ENCODE results near the gene KCNJ9.

Gene KCNJ9

GRCh38 chr1:160117709-160118183 is 36.4 kb downstream of the KCNJ9 start:
- H3K27ac ChIP-seq = no peak overlapping the region
- ChIA-PET CTCF (interaction anchor here (0.5 to 1.5 kb wide), 4 partner anchors 17 to 137 kb away, joined by 3 to 4 read pairs (median 3); no protein-coding TSS in a partner anchor), POLR2A (ENCODE audit: low non-redundant PET) (no interaction called here)
- TF ChIP-seq, protein P1, sequence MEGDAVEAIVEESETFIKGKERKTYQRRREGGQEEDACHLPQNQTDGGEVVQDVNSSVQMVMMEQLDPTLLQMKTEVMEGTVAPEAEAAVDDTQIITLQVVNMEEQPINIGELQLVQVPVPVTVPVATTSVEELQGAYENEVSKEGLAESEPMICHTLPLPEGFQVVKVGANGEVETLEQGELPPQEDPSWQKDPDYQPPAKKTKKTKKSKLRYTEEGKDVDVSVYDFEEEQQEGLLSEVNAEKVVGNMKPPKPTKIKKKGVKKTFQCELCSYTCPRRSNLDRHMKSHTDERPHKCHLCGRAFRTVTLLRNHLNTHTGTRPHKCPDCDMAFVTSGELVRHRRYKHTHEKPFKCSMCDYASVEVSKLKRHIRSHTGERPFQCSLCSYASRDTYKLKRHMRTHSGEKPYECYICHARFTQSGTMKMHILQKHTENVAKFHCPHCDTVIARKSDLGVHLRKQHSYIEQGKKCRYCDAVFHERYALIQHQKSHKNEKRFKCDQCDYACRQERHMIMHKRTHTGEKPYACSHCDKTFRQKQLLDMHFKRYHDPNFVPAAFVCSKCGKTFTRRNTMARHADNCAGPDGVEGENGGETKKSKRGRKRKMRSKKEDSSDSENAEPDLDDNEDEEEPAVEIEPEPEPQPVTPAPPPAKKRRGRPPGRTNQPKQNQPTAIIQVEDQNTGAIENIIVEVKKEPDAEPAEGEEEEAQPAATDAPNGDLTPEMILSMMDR (conservative IDR thresholded peaks at IDR 0.05; ENCODE audit: low read depth) = no peak
- no peak for DNase-seq (ENCODE audit: low spot score)

DNA sequence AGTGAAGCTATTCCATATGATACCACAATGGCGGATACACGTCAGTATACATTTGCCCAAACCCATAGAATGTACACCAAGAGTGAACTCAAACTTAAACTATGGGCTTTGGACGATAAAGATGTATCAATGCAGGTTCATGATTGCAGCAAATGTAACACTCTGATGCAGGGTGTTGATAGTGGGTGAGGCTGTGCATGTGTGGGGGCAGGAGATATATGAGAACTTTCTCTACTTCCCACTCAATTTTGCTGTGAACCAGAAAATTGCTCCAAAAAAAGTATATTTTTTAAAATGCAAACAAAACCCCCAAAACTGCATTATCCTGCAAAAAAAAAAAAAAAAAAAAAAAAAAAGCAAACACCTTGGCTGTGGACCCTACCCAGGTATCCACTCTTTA is 37.6 kb downstream of the KCNJ9 start:
- DNase-seq (ENCODE audit: low spot score) = no peak
- ChIA-PET POLR2A (ENCODE audit: low non-redundant PET) (no interaction called here), CTCF (no interaction called here)
- H3K27ac ChIP-seq = no peak overlapping the region
- TF ChIP-seq, protein P1 (conservative IDR thresholded peaks at IDR 0.05; ENCODE audit: low read depth) = no peak

- ChIA-PET CTCF (no interaction called here), POLR2A (ENCODE audit: low non-redundant PET) (interaction anchor here (0.5 kb wide), 1 partner anchor 108 kb away, joined by 8 read pairs; no protein-coding TSS in a partner anchor)
- no peak overlapping the region for H3K27ac ChIP-seq
- TF ChIP-seq, protein P1 (conservative IDR thresholded peaks at IDR 0.05; ENCODE audit: low read depth) = no peak
- DNase-seq (ENCODE audit: low spot score) = no peak
Measured at GRCh38 chr1:160120797-160121196, 39.5 kb downstream of the KCNJ9 start.

- ChIA-PET CTCF (no interaction called here), POLR2A (ENCODE audit: low non-redundant PET) (no interaction called here)
- TF ChIP-seq, protein P1 (conservative IDR thresholded peaks at IDR 0.05; ENCODE audit: low read depth) = no peak
- H3K27ac ChIP-seq = no peak overlapping the region
- no peak for DNase-seq (ENCODE audit: low spot score)
Measured at GRCh38 chr1:160121388-160121787, 40.0 kb downstream of the KCNJ9 start.

GRCh38 chr1:160122978-160123495 is 41.7 kb downstream of the KCNJ9 start:
- TF ChIP-seq, protein P1 (conservative IDR thresholded peaks at IDR 0.05; ENCODE audit: low read depth) = no peak
- CTCF ChIA-PET = interaction anchor here (1.7 kb wide), 1 partner anchor 22 kb away, joined by 9 read pairs; no protein-coding TSS in a partner anchor
- no peak overlapping the region for H3K27ac ChIP-seq
- POLR2A ChIA-PET (ENCODE audit: low non-redundant PET) = no interaction called here
- no peak for DNase-seq (ENCODE audit: low spot score)

DNA sequence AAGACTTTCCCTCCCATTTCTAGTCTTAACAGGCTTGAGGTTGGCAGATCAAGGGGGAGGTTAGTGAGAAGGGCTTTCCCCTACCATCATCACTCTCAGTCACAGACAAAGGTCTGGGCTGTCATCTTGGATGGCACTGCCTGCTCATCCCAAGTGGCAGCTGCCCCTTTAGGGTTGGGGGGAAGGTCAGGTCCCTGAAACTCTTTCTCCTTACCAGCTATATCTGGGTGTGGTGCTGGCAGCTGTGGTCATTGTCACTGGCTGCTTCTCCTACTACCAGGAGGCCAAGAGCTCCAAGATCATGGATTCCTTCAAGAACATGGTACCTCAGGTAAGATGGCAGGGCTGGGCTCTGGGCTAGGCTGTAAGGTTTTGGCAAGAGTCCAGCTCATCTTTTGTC is 42.4 kb downstream of the KCNJ9 start:
- H3K27ac ChIP-seq = no peak overlapping the region
- POLR2A ChIA-PET (ENCODE audit: low non-redundant PET) = no interaction called here
- DNase-seq (ENCODE audit: low spot score) = no peak
- TF ChIP-seq, protein P1 (conservative IDR thresholded peaks at IDR 0.05; ENCODE audit: low read depth) = no peak
- CTCF ChIA-PET = interaction anchor here (1.7 kb wide), 1 partner anchor 23 kb away, joined by 9 read pairs; no protein-coding TSS in a partner anchor

Measured in RWPE1 (cell line).